BJ (cell line): ENCODE data around the gene PRR7. TPM values are rescaled to one million over a fixed set of nuclear protein-coding genes. Genes with fewer than 3 reads are reported as not detected.

Experiments
- CTCF ChIA-PET: fragments of 350-600 bp; formaldehyde crosslinking; extraction: SDS; loops from one replicate; lab custom pipeline; 2021; ENCODE audit warnings: antibody characterized with exemption, inconsistent platforms; lab: Yijun Ruan, JAX
- POLR2A ChIA-PET: fragments of 300-600 bp; sonication (Branson Sonifier 250); formaldehyde crosslinking; extraction: SDS; loops from one replicate; lab custom pipeline; 2021; ENCODE audit warnings: antibody characterized with exemption; lab: Charles Lee
- DNase-seq: peaks from one replicate; pipeline ENCODE4 v3.0.0-alpha.2; 2011; ENCODE audit warnings: low read depth
- H3K27me3 ChIP-seq: 2 replicates; pipeline ENCODE4 v1.6.0; 2011; ENCODE audit warnings: low read length; ENCODE audit not compliant: control insufficient read depth, insufficient read depth
- H3K36me3 ChIP-seq: 2 replicates; pipeline ENCODE4 v1.5.1; 2011; ENCODE audit warnings: low read length; ENCODE audit not compliant: control insufficient read depth, insufficient read depth
- H3K4me3 ChIP-seq: 2 replicates; pipeline ENCODE4 v1.5.1; 2011; ENCODE audit warnings: low read depth, mild to moderate bottlenecking, control low read depth, low read length
- CTCF ChIP-seq: IDR thresholded peaks from 2 replicates; pipeline ENCODE4 v1.5.1; 2011; ENCODE audit warnings: low read depth, mild to moderate bottlenecking, control low read depth, inconsistent platforms, low read length, moderate library complexity; ENCODE audit not compliant: insufficient read depth
- polyA minus RNA-seq: library from RNA; depleted of rRNA, polyadenylated mRNA; stranded (reverse); fragments of >200 nt; gene quantifications from 2 replicates; pipeline ENCODE4 v1.2.3, GENCODE V29; 2011; rRNA and poly(A)+ RNA removed
- polyA plus RNA-seq: library from polyadenylated mRNA; depleted of rRNA; stranded (reverse); fragments of >200 nt; gene quantifications from 2 replicates; pipeline ENCODE4 v1.2.3, GENCODE V29; 2011; rRNA removed

PRR7 gene
- polyA plus RNA-seq (1.6 TPM in 2 replicates), polyA minus RNA-seq (0.24 and 0.26 TPM in 2 replicates)

- no peaks in the 10 kb centered on the region for H3K27me3 ChIP-seq
- CTCF ChIA-PET, result interaction anchor here (0.7 to 18.6 kb wide), 6 partner anchors 9 to 128 kb away, joined by 4 to 352 read pairs (median 10); partner anchors contain the start of genes F12 and PFN3
- no peak for TF ChIP-seq CTCF
- peak within 1 kb of the TSS; percentile 72 for H3K4me3 ChIP-seq
- H3K36me3 ChIP-seq, result peaks cover 2% of the 10 kb centered on the region; the same call in 1 of the 2 replicates
- POLR2A ChIA-PET, result interaction anchor here (1.0 kb wide), 1 partner anchor 19 kb away, joined by 3 read pairs; the partner anchor contains the start of gene GRK6
- DNase-seq, result no peak
Observed at GRCh38 chr5:177446200-177447065, at the start of gene PRR7. Gene PRR7 (plus strand): TSS chr5:177446814. CDS start chr5:177455068, 8,254 bp downstream.

GRCh38 chr5:177397875-177398390 lies 48.7 kb upstream of the PRR7 start:
- H3K27me3 ChIP-seq, result peaks cover 35% of the 10 kb centered on the region
- no peaks in the 10 kb centered on the region for H3K36me3 ChIP-seq
- ChIA-PET CTCF (interaction anchor here (0.6 to 3.2 kb wide), 5 partner anchors 8 to 499 kb away, joined by 3 to 14 read pairs (median 3); no protein-coding TSS in a partner anchor), POLR2A (no interaction called here)
- no peak overlapping the region for H3K4me3 ChIP-seq
- no peak for TF ChIP-seq CTCF
- DNase-seq, result no peak

GRCh38 chr5:177399997-177400868 lies 46.4 kb upstream of the PRR7 start, which contains the start of gene PFN3:
Gene PFN3 (minus strand): TSS chr5:177400661. CDS start chr5:177400576, 85 bp downstream.
- peaks cover 37% of the 10 kb centered on the region for H3K27me3 ChIP-seq
- TF ChIP-seq CTCF, result no peak

GRCh38 chr5:177402271-177403043 lies 44.2 kb upstream of the PRR7 start:
- H3K27me3 ChIP-seq, result peaks cover 33% of the 10 kb centered on the region
- ChIA-PET CTCF (interaction anchor here (0.5 to 10.0 kb wide), 21 partner anchors 10 to 289 kb away, joined by 3 to 352 read pairs (median 8); partner anchors contain the start of genes B4GALT7, GRK6, LMAN2 and PRR7), POLR2A (interaction anchor here (0.6 kb wide), 1 partner anchor 11 kb away, joined by 3 read pairs; no protein-coding TSS in a partner anchor)
- no peaks in the 10 kb centered on the region for H3K36me3 ChIP-seq
- no peak for DNase-seq
- TF ChIP-seq CTCF, result peak; percentile 59
- H3K4me3 ChIP-seq, result no peak overlapping the region

More at GRCh38 chr5:177399997-177400868, 46.4 kb upstream of the PRR7 start, which contains the start of gene PFN3:
- no peaks in the 10 kb centered on the region for H3K36me3 ChIP-seq
- ChIA-PET CTCF (interaction anchor here (0.7 to 10.0 kb wide), 3 partner anchors 7 to 52 kb away, joined by 3 to 352 read pairs (median 187); partner anchors contain the start of gene PRR7), POLR2A (no interaction called here)
- no peak within 1 kb of the TSS for H3K4me3 ChIP-seq
- no peak for DNase-seq
